PC-9 (cell line): ENCODE data around the gene CRYBB1.

ENCODE experiments used
- CTCF ChIP-seq: fragments of 200-600 bp; sonication (generic); conservative IDR thresholded peaks from 2 replicates; pipeline ENCODE4 v1.6.1; 2017; ENCODE audit warnings: mixed run types, antibody characterized with exemption, mild to moderate bottlenecking, moderate library complexity
- EZH2 ChIP-seq: fragments of 200-600 bp; sonication (generic); IDR thresholded peaks from 2 replicates; pipeline ENCODE4 v1.8.0; 2017; ENCODE audit warnings: antibody characterized with exemption, low read depth

GRCh38 chr22:26604368-26604767 is 13.5 kb downstream of the CRYBB1 start:
- TF ChIP-seq CTCF: no peak
- no peak for TF ChIP-seq EZH2
